ENCODE data around the gene TSNAXIP1. TPM values are rescaled to one million over a fixed set of nuclear protein-coding genes. Genes with fewer than 3 reads are reported as not detected.

TSNAXIP1 gene
- total RNA-seq, 1 experiment from 2014 or later: 0.84 TPM

GRCh38 chr16:67847064-67847861, 40.6 kb downstream of the TSNAXIP1 start, which contains the start of gene CENPT:
Gene CENPT, minus strand, starts transcription at chr16:67847693. Its CDS starts 13,834 bp downstream, at chr16:67833859.
- Mint-ChIP-seq H3K9me3 (ENCODE audit: unreplicated experiment) (no peaks in the 10 kb centered on the region), H3K4me3 (ENCODE audit: unreplicated experiment) (peak within 1 kb of the TSS; percentile 75), H3K36me3 (ENCODE audit: insufficient read depth, unreplicated experiment) (peaks cover 53% of the 10 kb centered on the region), H3K4me1 (ENCODE audit: low read depth, unreplicated experiment) (peaks cover 17% of the 10 kb centered on the region), H3K27me3 (ENCODE audit: insufficient read depth, unreplicated experiment) (no peaks in the 10 kb centered on the region), H3K27ac (ENCODE audit: unreplicated experiment) (peak within 1 kb of the TSS; percentile 93)
- H3K4me1 ChIP-seq: peaks cover 32% of the 10 kb centered on the region
- H3K36me3 ChIP-seq (ENCODE audit: control insufficient read depth, insufficient read depth, low read length): no peaks in the 10 kb centered on the region; the same call in none of the 2 replicates
- ChIA-PET CTCF (interaction anchor here (0.5 to 3.2 kb wide), 4 partner anchors 14 to 285 kb away, joined by 3 to 18 read pairs (median 8); partner anchors contain the start of gene CTCF), POLR2A (interaction anchor here (0.6 to 1.9 kb wide), 3 partner anchors 13 to 41 kb away, joined by 3 to 9 read pairs (median 3); partner anchors contain the start of genes RANBP10 and TSNAXIP1)
- peak; percentile 66 to 71 for DNase-seq
- BruUV-seq (replicated peaks): TSS peak; percentile 16
- peak within 1 kb of the TSS; percentile 98 for H3K4me3 ChIP-seq (ENCODE audit: low read depth, low read length)
- TF ChIP-seq CTCF (IDR thresholded peaks at IDR 0.05; ENCODE audit: insufficient read depth in 1 of 2, low read depth in 1 of 2, low read length in 1 of 2, severe bottlenecking in 1 of 2, unreplicated experiment in 1 of 2): no peak
- no peaks in the 10 kb centered on the region for H3K9me3 ChIP-seq
- intact Hi-C loops (cut with micrococcal nuclease; ENCODE audit: unreplicated experiment): loop anchor here (2.0 kb wide), 3 partner anchors 18 to 40 kb away; partner anchors contain the start of genes EDC4, RANBP10 and TSNAXIP1
- H3K27me3 ChIP-seq (replicated peaks; ENCODE audit: control insufficient read depth, insufficient read depth, low read length): no peaks in the 10 kb centered on the region

GRCh38 chr16:67848118-67848517, 41.4 kb downstream of the TSNAXIP1 start:
- peaks cover 17% of the 10 kb centered on the region for H3K4me1 Mint-ChIP-seq (ENCODE audit: low read depth, unreplicated experiment)

More at GRCh38 chr16:67848118-67848517, 41.4 kb downstream of the TSNAXIP1 start:
- Mint-ChIP-seq H3K36me3 (ENCODE audit: insufficient read depth, unreplicated experiment) (peaks cover 46% of the 10 kb centered on the region), H3K4me3 (ENCODE audit: unreplicated experiment) (peak overlapping the region; percentile 75), H3K27me3 (ENCODE audit: insufficient read depth, unreplicated experiment) (no peaks in the 10 kb centered on the region), H3K9me3 (ENCODE audit: unreplicated experiment) (no peaks in the 10 kb centered on the region), H3K27ac (ENCODE audit: unreplicated experiment) (peak overlapping the region; percentile 93)
- DNase-seq: no peak
- ChIA-PET POLR2A (no interaction called here), CTCF (interaction anchor here (0.9 to 3.2 kb wide), 2 partner anchors 17 to 32 kb away, joined by 3 to 18 read pairs; no protein-coding TSS in a partner anchor)
- Histone ChIP-seq H3K9me3 (no peaks in the 10 kb centered on the region), H3K4me3 (ENCODE audit: low read depth, low read length) (peak overlapping the region; percentile 98), H3K4me1 (peaks cover 30% of the 10 kb centered on the region), H3K36me3 (ENCODE audit: control insufficient read depth, insufficient read depth, low read length) (no peaks in the 10 kb centered on the region; the same call in none of the 2 replicates), H3K27me3 (replicated peaks; ENCODE audit: control insufficient read depth, insufficient read depth, low read length) (no peaks in the 10 kb centered on the region)
- no peak for TF ChIP-seq CTCF (IDR thresholded peaks at IDR 0.05; ENCODE audit: insufficient read depth in 1 of 2, low read depth in 1 of 2, low read length in 1 of 2, severe bottlenecking in 1 of 2, unreplicated experiment in 1 of 2)
- intact Hi-C loops (cut with micrococcal nuclease; ENCODE audit: unreplicated experiment): no loop called here
- BruUV-seq (replicated peaks): no TSS peak

Measured in Caco-2 (cell line).